GM18519 (cell line): ENCODE measurements around the gene SELP.

ENCODE experiments used
- ATAC-seq: cut with Tn5 transposase; IDR thresholded peaks from one replicate; pipeline ENCODE4 v1.9.1; 2021; ENCODE audit warnings: mild to moderate bottlenecking, moderate library complexity; ENCODE audit not compliant: unreplicated experiment, low FRiP score

SELP gene

DNA sequence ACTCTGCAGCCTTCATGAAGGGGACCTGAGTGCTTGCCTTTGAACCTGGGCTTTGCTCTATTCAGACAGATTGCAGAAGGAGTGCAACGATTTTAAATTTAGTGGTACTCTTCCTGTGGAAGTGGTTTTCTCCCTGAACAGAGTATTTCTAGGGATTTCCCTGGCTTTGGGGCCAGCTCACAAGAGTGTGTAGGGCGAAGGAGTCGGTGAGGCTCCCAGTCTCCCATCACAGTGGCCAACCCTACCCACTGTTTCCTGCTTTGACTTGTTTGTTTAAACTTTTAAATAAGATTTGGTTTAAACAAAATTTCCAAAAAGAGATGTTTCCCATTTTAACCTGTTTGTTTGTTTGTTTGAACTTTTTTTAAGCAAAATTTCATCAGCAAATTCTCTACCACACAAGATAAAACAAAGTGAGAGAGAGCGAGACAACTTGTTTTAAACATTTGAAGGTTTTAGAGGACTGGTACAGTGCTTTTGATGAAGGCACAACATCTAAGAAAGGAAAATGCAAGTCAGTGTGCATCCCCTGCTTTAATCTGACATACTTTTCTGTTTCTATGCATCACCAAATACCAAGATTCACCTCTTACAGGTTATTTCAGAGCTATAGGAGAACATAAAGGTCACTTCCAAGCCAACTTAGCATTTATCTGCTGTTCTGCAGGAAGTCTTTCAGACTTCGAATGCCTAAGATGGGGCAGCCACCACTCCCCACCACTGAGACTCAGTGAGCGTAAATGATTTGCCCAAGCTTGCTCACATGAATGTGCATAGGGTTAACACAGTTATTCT, 6.6 kb downstream of the SELP start:
- no peak for ATAC-seq

DNA sequence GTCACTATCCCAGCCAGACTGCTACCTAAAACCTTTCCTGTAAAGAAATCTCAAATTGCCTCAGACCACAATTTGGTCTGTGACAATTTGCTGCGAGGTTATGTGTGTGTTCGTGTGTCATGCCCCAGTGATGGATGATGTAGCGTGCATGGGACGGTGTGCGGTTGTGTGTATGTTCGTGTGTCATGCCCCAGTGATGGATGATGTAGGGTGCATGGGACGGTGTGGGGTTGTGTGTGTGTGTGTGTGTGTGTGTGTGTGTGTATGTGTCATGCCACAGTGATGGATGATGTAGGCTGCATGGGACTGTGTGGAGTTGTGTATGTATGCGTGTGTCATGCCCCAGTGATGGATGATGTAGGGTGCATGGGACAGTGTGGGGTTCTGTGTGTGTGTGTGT, 9.4 kb downstream of the SELP start:
- ATAC-seq: no peak

DNA sequence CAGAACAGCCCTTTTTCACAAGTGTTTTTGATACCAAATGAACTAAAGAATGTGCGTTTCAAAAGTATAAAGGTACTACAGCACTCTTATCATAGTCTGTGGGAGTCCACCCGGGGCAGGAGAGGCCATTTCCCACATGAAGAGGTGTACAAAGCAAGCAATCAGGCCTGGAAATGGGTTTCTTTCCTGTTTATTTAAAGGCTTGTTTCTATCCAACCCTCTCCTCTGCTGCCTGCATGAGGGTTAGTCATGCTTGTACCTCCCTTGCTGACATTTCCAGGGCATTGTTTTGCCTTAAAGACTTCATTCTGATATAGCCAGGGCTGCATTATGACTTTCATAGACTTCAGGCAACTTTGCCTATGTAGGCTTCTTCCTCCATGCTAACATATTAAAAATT, 11.6 kb downstream of the SELP start:
- ATAC-seq: no peak

DNA sequence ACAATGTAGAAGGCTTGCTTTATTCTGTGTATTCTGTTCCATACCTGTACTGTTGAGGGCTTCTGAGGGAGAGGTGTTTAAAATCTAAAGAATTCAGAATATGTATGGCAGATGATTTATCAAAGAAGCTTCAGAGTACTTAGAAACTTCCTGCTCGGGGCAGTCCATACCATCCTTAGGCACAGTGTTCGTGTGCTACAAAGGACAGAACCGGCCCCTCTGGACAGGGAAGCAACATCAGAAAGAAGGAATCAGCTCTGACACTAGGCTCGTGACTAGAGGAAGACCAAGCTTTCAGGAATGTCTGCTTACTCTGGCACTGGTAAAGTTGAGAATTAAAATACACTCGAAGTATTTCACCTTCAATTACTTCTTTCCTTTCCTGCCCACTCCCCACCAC, 14.1 kb downstream of the SELP start:
- no peak for ATAC-seq

DNA sequence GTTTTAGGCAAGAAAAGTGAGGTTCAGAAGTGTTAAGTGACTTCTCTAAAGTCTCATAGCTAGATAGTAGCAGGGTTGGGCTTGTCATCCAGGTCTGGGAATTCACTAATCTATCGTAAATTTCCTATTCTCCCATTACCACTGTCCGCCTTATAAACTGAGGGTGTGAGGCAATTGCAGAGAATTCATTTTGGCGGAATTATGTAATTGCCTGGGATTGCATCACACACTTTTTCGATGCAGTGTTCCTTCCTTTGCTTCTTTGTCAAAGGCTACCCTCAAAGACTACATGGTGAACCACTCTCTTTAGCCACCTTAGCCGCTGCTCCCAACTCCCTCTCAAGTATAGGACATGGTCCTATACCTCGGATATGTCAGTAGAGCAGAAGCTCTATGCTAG, 19.1 kb downstream of the SELP start:
- no peak for ATAC-seq

DNA sequence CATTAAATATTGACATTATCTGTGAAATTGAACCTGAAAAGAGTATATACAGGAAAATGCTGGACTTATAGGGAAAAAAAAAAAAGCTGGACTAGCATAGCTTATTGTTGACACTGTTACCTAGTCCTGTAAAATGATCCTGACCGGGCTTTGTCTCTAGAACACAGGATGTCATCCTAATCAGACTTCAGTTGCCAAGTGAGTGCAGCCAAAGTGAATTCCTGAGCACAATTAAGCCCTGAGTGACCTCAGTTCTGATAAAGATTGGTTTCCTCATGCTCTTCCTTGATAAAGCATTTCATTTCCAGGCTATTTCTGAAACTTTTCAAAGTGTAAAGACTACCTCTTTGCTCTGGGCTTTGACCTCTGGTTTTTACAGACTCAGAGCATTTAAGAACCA, 19.8 kb downstream of the SELP start:
- ATAC-seq: no peak

DNA sequence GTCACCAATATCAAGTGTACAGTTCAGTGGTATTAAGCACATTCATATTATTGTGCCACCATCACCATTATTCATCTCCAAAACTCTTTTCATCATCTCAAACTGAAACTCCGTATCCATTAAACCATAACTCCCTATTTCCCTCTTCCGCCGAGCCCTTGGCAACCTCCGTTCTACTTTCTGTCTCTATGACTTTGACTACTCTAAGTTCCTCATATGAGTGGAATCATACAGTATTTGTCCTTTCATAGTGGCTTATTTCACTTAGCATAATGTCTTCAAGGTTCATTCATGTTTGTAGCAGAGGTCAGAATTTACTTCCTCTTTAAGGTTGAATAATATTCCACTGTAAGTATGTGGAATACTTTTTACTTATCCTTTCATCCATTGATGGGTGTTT, 21.7 kb downstream of the SELP start:
- no peak for ATAC-seq

DNA sequence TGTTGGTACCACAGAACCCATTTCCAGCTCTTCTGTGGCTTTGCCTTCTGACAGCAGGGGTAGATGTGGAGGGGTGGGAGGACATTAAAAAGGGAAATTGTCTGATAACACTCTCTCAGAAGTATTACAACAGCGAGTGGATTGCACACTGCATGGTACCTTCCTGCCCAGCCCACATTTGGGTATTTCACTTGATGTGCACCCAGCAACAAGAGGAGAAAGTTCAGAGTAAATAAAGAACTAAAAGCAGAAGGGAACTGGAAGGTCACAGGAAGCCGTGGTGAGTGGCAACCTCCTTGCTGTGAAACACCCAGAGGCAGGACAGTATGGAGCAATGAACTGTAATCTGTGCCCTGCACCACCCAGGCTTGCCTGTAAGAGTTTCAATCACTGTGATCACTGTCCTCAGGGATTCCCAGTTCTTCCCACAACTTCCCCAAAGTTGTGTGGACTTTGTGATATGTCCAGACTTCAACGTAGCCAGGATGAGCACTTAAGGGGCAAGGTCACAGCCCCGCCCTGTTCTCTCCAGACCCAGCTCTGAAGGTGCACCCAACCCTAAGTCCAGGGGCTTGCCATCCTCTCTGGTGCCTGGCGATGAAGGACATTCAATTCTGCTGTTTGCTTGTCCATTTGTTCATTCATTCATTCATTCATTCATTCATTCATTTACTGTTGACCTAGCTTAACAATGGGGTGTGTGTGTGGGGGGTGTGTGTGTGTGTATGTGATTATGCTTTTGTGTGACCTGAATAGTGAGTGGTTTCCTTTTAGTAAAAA, 25.0 kb downstream of the SELP start:
- no peak for ATAC-seq

DNA sequence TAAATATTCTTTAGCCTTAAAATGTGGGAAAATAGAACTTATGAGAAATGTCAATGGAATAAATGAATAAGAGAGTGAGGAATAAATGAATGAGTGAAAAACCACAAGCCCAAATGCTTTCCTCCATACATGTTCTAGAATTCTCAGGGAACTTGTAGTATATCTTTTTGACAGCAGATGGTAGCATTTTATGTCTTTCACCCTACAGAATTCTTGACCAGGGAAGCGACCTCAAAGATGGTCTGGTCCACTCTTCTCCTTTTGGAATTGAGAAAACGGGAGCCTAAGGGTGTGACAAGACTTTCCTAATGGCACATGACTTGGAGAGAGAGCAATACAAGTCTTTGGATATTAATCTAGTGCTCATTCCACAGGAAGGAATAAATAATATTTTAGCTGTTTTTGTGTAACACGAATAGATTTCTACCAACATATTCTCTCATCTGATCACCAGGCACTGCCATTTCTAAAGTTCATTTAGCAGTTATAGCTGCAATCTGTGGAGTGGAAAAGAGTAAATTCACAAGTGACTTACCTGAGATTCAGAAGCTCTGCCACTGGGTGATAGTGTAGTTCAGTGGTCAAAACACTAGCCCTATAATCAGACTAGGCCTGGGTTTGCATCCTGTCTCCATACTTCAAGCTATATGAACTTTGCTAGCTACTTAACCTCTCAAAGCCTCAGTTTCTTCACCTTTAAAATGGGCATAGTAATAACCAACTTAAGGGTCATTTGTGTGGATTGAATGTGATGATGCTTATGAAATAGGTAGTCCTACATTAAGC, 28.6 kb downstream of the SELP start:
- ATAC-seq: no peak

DNA sequence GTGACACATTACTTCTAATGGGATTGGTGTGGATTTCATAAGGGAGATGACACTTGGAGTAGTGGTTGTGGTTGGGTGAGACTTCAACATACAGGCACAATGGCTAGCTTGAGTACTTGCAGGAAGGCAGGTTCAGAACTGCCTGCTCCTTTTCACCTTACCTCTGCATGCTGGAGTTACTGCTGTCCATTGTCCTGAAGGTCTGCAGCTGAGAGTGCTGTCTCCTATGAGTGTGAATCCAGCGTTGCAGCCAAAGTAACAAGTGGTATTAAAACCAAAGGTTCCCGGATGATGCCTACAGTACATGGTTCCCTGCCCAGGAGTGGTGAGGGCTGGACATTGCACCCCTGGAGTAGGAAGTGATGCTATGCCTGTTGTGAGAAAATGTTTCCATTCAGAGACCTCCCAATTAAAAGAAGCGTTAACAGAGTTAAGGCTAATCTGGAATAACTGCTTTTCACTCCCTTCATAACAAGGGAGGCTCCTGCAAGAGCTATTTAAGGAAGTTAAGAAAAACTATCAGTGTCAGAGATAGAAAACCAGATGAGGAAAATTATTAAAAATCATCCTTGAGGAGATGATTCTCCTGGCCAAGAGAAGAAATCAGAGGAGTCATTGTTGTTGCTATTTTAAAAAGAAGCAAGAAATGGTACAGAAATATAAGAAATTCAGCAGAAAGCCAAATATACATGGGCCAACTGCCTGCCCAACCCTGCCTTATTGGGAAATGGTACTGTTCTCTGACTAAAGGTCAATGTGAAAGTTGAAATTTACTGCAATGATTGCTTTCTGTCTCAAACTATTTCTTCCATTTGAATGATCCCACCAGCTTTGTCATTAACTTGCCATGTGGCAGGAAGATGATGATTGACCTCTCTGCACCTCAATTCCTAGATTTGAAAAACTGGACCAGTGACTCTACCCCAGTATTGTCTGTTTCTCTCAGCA, 33.9 kb downstream of the SELP start:
- ATAC-seq: no peak

DNA sequence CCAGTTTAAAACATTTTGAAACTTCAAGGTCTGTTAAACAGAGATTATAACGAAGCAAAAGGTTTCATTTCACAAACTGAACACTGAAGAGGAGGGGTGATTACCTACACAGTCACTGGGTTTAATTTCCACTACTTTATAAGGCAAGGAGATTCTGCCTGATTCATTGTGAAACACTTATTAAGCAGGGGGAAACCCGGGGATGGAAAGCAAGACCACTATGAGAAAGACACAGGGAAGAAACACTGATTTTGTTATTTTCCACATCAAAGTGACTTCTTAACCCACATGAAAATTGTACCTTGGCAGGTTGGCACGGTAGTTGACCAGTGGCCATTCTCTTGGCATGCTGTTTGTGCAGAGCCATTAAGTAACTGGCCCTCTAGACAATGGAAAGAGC, 35.5 kb downstream of the SELP start:
- peak; percentile 66 for ATAC-seq

DNA sequence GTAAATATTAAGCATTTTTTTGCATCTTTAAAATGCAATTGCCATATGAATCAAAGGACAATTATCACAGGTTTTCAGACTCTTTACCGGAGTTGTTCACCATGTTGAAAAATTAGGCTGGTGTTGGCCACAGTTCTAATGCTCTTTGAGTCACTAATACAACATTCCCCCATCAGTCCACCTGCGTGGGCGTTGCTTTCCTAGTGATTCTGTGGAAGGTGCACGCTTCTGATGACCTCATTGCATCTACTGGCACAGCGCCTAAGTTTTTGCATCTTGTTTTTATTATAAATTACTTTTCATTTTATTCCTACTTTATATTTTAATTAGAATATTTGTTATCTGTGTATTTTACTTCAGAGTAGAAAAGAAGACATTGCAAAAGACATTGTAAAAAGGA, 39.0 kb downstream of the SELP start:
- no peak for ATAC-seq

DNA sequence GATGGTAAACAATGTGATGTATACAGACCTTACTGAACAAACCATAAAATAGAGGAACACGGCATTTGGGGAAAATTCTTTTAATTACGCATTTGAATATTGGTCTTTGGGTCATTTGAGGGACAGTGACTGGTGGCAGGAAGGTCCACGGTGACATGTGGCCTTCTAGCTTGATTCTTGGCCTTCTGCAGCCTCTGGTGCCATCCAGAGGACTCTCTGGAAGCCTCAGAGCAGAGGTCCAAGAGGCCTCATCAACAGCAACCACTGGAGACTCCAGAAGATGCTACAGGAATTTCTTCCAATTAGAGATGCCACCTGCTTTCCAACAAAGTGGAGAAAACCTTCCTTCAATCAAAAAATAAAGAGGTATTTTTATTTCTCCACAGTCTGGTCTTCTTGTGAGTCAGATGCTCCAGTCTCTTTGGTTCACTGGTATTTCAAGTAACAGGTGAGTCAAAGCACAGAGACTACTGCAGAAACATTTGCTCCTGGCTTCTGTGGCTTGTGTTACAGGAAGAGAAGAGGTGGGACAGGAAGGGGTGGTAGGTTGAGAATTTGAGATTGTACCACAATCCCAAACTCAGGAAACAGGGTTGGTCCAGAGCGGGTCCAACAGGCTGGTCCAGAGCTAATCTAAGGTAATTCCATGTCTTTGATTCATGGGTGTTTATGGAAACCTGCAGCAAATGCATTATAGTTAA, 41.0 kb downstream of the SELP start:
- ATAC-seq: no peak

DNA sequence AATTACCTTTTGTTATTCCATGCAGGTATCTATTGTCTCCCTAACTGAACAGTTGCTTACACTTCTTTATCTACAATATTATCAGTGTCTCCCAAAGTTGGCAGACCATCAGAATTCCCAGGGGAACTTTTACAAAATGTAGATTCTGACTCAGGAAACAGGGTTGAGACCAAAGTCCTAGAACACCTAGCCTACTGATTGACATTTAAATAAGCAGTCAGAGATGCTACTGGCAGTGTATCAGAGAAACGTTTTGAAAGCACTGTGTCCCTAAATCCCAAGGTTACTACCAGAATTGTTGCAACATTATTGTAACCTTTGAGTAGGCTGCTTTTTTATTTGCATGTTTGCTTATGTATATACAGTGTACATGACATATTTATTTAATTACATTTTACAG, 41.8 kb downstream of the SELP start:
- no peak for ATAC-seq

DNA sequence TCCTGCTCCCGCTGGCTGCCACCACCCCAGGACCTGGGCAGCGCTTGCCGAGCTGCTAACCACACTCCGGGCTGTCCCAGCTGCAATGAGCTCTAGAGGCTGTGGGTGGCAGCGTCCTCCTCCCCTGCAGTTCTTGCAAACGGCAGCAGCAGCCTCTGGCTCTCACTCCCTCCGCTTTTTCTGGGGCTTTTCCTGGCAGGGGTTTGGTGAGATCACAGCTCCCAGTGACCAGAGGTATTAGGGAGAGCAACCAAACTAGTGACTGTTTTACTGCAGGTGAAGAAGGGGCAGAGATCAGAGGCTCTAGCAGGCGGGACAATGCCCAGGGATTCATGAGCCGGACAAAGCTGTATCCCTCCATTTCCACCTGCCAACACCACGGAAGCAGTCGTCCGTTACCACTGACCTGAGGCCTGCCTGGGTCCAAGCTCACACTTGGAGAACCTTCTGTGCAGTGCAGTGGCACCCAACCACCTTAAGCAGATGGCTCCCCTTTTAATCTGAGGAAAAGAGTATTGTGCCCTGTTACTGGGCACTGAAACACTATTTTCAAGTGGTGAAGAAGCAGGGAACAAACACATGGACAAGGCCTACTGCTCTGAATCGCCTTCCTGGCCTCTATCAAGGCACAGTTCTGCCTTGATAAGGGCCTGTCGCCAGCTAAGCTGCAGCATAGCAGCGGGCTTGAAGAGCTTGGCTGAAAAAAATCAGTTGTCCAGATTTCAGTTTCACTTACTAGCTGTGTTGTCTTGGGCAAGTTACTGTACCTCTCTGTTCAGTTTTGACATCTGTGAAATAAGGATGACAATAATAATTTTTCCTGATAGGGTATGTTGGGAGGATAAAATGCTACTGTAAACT, 43.3 kb downstream of the SELP start, which contains the start of gene F5:
Gene F5 (minus strand): TSS at position 87 of the 861 bp plus-strand sequence. CDS start 95 bp downstream, outside the sequence.
- peak; percentile 95 for ATAC-seq

DNA sequence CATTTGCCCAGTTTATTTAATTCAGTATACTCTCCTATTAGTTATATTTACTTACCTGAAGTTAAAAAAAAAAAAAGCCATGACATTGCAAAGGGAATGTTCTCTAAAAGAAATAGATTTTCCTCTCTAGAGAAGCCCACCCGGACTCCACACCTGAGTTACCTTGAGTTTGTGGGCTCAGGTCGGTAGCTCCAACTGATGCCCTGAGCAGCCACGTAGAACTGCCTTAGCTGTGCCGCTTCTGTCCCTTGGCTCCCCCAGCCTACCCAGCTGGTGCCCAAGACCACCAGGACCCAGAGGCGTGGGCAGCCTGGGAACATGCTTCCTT, 43.9 kb downstream of the SELP start:
- ATAC-seq: peak; percentile 7

DNA sequence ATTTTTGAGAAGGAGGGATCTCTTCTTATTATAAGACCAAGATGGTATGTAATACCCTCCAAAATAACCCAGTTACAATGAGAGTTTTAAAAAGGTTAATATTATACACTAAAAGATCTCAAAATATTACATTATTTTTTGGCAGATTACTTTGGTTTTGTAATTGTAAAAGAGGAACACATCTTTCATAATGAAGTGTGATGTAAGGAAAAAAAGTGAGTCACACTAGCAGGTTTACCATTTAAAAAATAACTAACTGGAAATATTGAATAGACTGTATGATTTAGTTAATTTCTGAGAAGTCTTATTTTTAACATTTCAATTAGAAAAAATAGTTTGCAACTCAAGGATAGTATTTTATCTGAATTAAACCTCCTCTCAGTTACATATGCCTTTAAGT, 44.7 kb downstream of the SELP start:
- no peak for ATAC-seq

DNA sequence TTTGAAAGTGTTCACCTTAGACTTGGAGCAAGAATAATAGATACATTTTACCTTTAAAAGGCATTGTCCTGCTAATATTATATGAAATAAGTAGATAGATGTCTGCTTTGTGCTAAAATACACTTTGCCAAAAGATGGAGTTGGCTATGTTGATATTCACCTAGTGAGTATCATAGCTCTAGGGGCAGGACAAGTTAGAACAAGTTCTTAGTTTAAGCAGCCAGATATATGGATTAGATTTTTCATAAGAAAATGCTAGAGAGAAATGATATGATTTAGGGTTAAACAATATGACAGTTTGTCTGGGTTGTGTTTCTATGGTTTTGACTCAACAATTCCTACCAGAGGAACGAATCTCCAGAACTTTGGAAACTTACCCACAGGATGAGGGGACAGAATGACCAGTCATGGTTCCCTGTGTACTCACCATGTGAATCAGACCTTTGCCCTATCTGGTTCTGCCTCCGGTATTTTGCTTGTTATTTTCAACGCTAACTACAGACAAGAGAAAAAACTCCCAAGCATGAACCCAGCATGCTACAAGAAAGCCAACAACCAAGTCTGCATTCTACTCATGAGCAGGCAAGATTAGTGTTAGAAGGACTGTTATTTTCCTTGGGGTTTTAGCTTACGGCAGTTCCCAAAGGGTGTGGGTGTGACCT, 45.3 kb downstream of the SELP start:
- ATAC-seq: no peak
